HG03460 (cell line): ENCODE measurements around the gene RNASE11.
"Not testable (repeated sequence)": the region's sequence is repeated elsewhere in the genome, so short reads cannot be mapped to it uniquely, and the experiment has no call there.

ENCODE experiments used
- ATAC-seq: cut with Tn5 transposase; IDR thresholded peaks from one replicate; pipeline ENCODE4 v1.9.1; 2021; ENCODE audit not compliant: unreplicated experiment

The RNASE11 gene

GRCh38 chr14:20583142-20583541 is 4.7 kb downstream of the RNASE11 start:
- ATAC-seq, result no peak

GRCh38 chr14:20580242-20580641 is 7.6 kb downstream of the RNASE11 start:
- ATAC-seq, result no peak

- ATAC-seq, result no peak
These were observed 8.9 kb downstream of the RNASE11 start for GRCh38 chr14:20578784-20579502.

- ATAC-seq, result no peak
These were observed 9.5 kb downstream of the RNASE11 start for GRCh38 chr14:20578325-20578724.

- not testable (repeated sequence) for ATAC-seq
These were observed 15.3 kb downstream of the RNASE11 start for GRCh38 chr14:20572382-20572990.

- not testable (repeated sequence) for ATAC-seq
These were observed 17.1 kb downstream of the RNASE11 start for GRCh38 chr14:20570720-20571119.

GRCh38 chr14:20569865-20570264 is 17.9 kb downstream of the RNASE11 start:
- not testable (repeated sequence) for ATAC-seq

GRCh38 chr14:20569066-20569465 is 18.7 kb downstream of the RNASE11 start:
- ATAC-seq, result no peak

- ATAC-seq, result no peak
These were observed 19.4 kb downstream of the RNASE11 start for GRCh38 chr14:20568393-20568792.

GRCh38 chr14:20567199-20567598 is 20.6 kb downstream of the RNASE11 start:
- ATAC-seq, result not testable (repeated sequence)

- ATAC-seq, result no peak
These were observed 23.3 kb downstream of the RNASE11 start for GRCh38 chr14:20564501-20564997.

GRCh38 chr14:20563971-20564370 is 23.8 kb downstream of the RNASE11 start:
- ATAC-seq, result no peak

- ATAC-seq, result no peak
These were observed 26.8 kb downstream of the RNASE11 start, which contains the start of gene RNASE9 for GRCh38 chr14:20560961-20561360. Gene RNASE9, minus strand, starts transcription at chr14:20561047.

GRCh38 chr14:20559461-20559904 is 28.3 kb downstream of the RNASE11 start:
- no peak for ATAC-seq

- no peak for ATAC-seq
These were observed 30.6 kb downstream of the RNASE11 start for GRCh38 chr14:20557212-20557542.

- no peak for ATAC-seq
These were observed 31.1 kb downstream of the RNASE11 start for GRCh38 chr14:20556500-20557211.

GRCh38 chr14:20555845-20556244 is 32.0 kb downstream of the RNASE11 start:
- no peak for ATAC-seq

- no peak for ATAC-seq
These were observed 34.8 kb downstream of the RNASE11 start for GRCh38 chr14:20553024-20553423.

- no peak for ATAC-seq
These were observed 36.2 kb downstream of the RNASE11 start for GRCh38 chr14:20551606-20552005.

- ATAC-seq, result no peak
These were observed 36.9 kb downstream of the RNASE11 start for GRCh38 chr14:20550926-20551325.

- ATAC-seq, result no peak
These were observed 39.2 kb downstream of the RNASE11 start for GRCh38 chr14:20548414-20549158.
